ENCODE results near the gene LRP4. TPM values are rescaled to one million over a fixed set of nuclear protein-coding genes. Genes with fewer than 3 reads are reported as not detected.

The LRP4 gene
- total and polyA plus RNA-seq, 2 of the 4 experiments (the other 2 are of a cell fraction): 4.1 to 5.8 TPM

DNA sequence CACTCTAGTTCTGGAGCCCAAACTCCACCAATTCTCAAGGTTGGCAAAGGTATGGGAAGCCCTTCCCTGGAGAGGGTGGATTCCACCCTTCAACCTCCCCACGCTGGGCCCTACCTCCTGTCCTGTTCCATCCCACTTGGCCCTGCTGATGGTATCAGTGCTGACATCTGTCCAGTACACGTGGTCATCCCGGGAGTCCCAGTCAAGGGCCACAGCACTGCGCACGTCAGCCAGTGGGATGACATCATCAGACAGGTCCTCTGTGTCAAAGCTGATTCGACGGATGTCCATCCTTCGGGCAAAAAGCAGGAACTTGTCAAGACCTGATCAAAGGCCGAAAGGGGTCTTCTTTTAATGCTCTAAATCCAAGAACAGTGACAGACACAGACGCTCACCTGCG is 32.1 kb downstream of the LRP4 start:
- H3K23ac ChIP-seq (ENCODE audit: low read depth, low read length): no peak overlapping the region
- H2BK15ac ChIP-seq (ENCODE audit: low read depth, low read length): no peak overlapping the region
- H2AK5ac ChIP-seq (ENCODE audit: low read depth, low read length): no peak overlapping the region
- H3K9ac ChIP-seq (ENCODE audit: low read depth, low read length): no peak overlapping the region
- H3K27ac ChIP-seq (ENCODE audit: insufficient read depth, low read length): no peak overlapping the region
- no peaks in the 10 kb centered on the region for H3K27me3 ChIP-seq (ENCODE audit: control insufficient read depth, insufficient read depth, low read length)
- no peak overlapping the region for H2AK9ac ChIP-seq (replicated peaks; ENCODE audit: low read depth, low read length, poor library complexity)
- POLR2A ChIA-PET (ENCODE audit: unreplicated experiment): no interaction called here
- no peak overlapping the region for H2BK20ac ChIP-seq (ENCODE audit: low read depth, low read length)
- H3K4ac ChIP-seq (ENCODE audit: low read depth, low read length): no peak overlapping the region
- H2BK120ac ChIP-seq (ENCODE audit: low read depth, low read length): no peak overlapping the region
- ATAC-seq (ENCODE audit: low read depth) (no peak), DNase-seq (no peak)
- H3K56ac ChIP-seq (ENCODE audit: extremely low read depth, insufficient read depth, low read length): no peak overlapping the region
- no peak overlapping the region for H2BK5ac ChIP-seq (ENCODE audit: low read depth, low read length, poor library complexity, severe bottlenecking)
- H3K79me1 ChIP-seq (ENCODE audit: low read depth in 1 of 2, low read length in 2 of 2): no peaks in the 10 kb centered on the region
- 0 out of 2 replicates have a peak, but pooled peaks cover 3% of the 10 kb centered on the region for H3K9me1 ChIP-seq (ENCODE audit: insufficient read depth, low read length)
- no peak overlapping the region for H4K5ac ChIP-seq (ENCODE audit: low read depth, low read length)
- intact Hi-C loops (cut with micrococcal nuclease) (no loop called here), in situ Hi-C loops (cut with MboI; ENCODE audit: low sequenced_read_pairs) (loop anchor here (5.0 to 25.0 kb wide), 2 partner anchors 266 to 476 kb away; partner anchors contain the start of gene MYBPC3), dilution Hi-C loops (cut with HindIII; ENCODE audit: low sequenced_read_pairs, unreplicated experiment) (no loop called here)
- BruUV-seq (replicated peaks): no TSS peak
- no peak overlapping the region for H4K91ac ChIP-seq (ENCODE audit: insufficient read depth, low read depth, low read length)
- no peaks in the 10 kb centered on the region for H3K9me3 ChIP-seq (ENCODE audit: control insufficient read depth, insufficient read depth, low read length)
- 94% methylated on average over 9 of the region's 11 CpGs; no CpG with 5 or more reads in 1 of the 2 experiments for WGBS, 2 experiments (ENCODE audit: extremely low coverage in 2 of 2, insufficient read length in 1 of 2)
- H3K4me2 ChIP-seq (ENCODE audit: low read depth, low read length): no peak overlapping the region
- H3K36me3 ChIP-seq (ENCODE audit: control insufficient read depth, insufficient read depth, low read length): peaks cover 9% of the 10 kb centered on the region
- TF ChIP-seq CHD1 (IDR thresholded peaks at IDR 0.05; ENCODE audit: low read depth, low read length): no peak
- TF ChIP-seq RCOR1 (IDR thresholded peaks at IDR 0.05; ENCODE audit: insufficient replicate concordance, low read length): no peak
- TF ChIP-seq CEBPB (IDR thresholded peaks at IDR 0.05; ENCODE audit: low read depth, low read length): no peak
- TF ChIP-seq MAFK (IDR thresholded peaks at IDR 0.05; ENCODE audit: low read depth, low read length): no peak
- TF ChIP-seq, protein P1, sequence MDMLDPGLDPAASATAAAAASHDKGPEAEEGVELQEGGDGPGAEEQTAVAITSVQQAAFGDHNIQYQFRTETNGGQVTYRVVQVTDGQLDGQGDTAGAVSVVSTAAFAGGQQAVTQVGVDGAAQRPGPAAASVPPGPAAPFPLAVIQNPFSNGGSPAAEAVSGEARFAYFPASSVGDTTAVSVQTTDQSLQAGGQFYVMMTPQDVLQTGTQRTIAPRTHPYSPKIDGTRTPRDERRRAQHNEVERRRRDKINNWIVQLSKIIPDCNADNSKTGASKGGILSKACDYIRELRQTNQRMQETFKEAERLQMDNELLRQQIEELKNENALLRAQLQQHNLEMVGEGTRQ (IDR thresholded peaks at IDR 0.05; ENCODE audit: low read depth, low read length): no peak
- no peak for TF ChIP-seq POLR2A (IDR thresholded peaks at IDR 0.05; ENCODE audit: low read depth, low read length)
- no peak for TF ChIP-seq SMC3 (IDR thresholded peaks at IDR 0.05; ENCODE audit: low read depth, low read length)
- TF ChIP-seq, protein P2, sequence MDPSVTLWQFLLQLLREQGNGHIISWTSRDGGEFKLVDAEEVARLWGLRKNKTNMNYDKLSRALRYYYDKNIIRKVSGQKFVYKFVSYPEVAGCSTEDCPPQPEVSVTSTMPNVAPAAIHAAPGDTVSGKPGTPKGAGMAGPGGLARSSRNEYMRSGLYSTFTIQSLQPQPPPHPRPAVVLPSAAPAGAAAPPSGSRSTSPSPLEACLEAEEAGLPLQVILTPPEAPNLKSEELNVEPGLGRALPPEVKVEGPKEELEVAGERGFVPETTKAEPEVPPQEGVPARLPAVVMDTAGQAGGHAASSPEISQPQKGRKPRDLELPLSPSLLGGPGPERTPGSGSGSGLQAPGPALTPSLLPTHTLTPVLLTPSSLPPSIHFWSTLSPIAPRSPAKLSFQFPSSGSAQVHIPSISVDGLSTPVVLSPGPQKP (IDR thresholded peaks at IDR 0.05; ENCODE audit: borderline replicate concordance, low read depth, low read length): no peak
- no peaks in the 10 kb centered on the region for H4K20me1 ChIP-seq (ENCODE audit: insufficient read depth, low read length)
- H3K14ac ChIP-seq (replicated peaks; ENCODE audit: low read depth, low read length): no peak overlapping the region
- CTCF ChIA-PET: interaction anchor here (0.9 to 4.3 kb wide), 2 partner anchors 21 to 267 kb away, joined by 3 to 19 read pairs; no protein-coding TSS in a partner anchor
- no peak overlapping the region for H3K4me3 ChIP-seq (ENCODE audit: insufficient read depth, low read depth, low read length)
- H4K8ac ChIP-seq (ENCODE audit: low read depth in 2 of 2, low read length in 2 of 2): no peak overlapping the region
- H3K4me1 ChIP-seq (ENCODE audit: control insufficient read depth, insufficient read depth, low read length): no peaks in the 10 kb centered on the region; the same call in 1 of the 2 replicates
- H3K18ac ChIP-seq (ENCODE audit: low read depth, low read length): no peak overlapping the region
- no peak overlapping the region for H2AFZ ChIP-seq (replicated peaks; ENCODE audit: low read length, poor library complexity)
